CD4-positive, alpha-beta memory T cell (primary cell): ENCODE measurements around the gene TOLLIP. TPM values are rescaled to one million over a fixed set of nuclear protein-coding genes. Genes with fewer than 3 reads are reported as not detected.

ENCODE experiments used
- CTCF ChIA-PET: fragments of 350-600 bp; sonication (Branson Sonifier 250); formaldehyde crosslinking; loops from one replicate; lab custom pipeline; 2021; ENCODE audit warnings: inconsistent platforms; ENCODE audit not compliant: partially characterized antibody; lab: Charles Lee
- POLR2A ChIA-PET: fragments of 350-600 bp; sonication (Branson Sonifier 250); formaldehyde crosslinking; loops from one replicate; lab custom pipeline; 2021; ENCODE audit not compliant: partially characterized antibody; lab: Charles Lee
- DNase-seq, 5 donors: peaks; one replicate each; pipeline versions ENCODE4 v3.0.0 to v3.0.0-alpha.2; 2020 to 2022; ENCODE audit warnings: mixed read lengths in 1 of 5
- H3K27ac ChIP-seq: one replicate; pipeline ENCODE4 v1.7.0; 2013; ENCODE audit warnings: low read depth, low read length
- H3K27me3 ChIP-seq: 2 replicates; pipeline ENCODE4 v1.7.0; 2013; ENCODE audit warnings: mild to moderate bottlenecking, low read length, moderate library complexity; ENCODE audit not compliant: insufficient read depth
- H3K36me3 ChIP-seq: 2 replicates; pipeline ENCODE4 v1.7.0; 2013; ENCODE audit warnings: mild to moderate bottlenecking, low read length, moderate library complexity; ENCODE audit not compliant: insufficient read depth
- H3K4me1 ChIP-seq: 2 replicates; pipeline ENCODE4 v1.7.0; 2013; ENCODE audit warnings: mild to moderate bottlenecking, low read length, moderate library complexity; ENCODE audit not compliant: insufficient read depth
- H3K4me3 ChIP-seq, 2 donors: one replicate each; pipeline ENCODE4 v1.7.0; 2013; ENCODE audit warnings: low read length in 2 of 2, mild to moderate bottlenecking in 1 of 2
- H3K9me3 ChIP-seq, 2 donors: one replicate each; pipeline ENCODE4 v1.7.0; 2013; ENCODE audit warnings: low read length in 2 of 2, control low read depth in 1 of 2; ENCODE audit not compliant: control insufficient read depth in 1 of 2
- H3K27ac Mint-ChIP-seq, 7 donors: one replicate each; pipeline ENCODE4 v1.8.0; 2020 to 2021; ENCODE audit warnings: mixed read lengths in 7 of 7, mild to moderate bottlenecking in 6 of 7, inconsistent platforms in 3 of 7, moderate library complexity in 3 of 7
- H3K27me3 Mint-ChIP-seq, 2 donors: one replicate each; pipeline ENCODE4 v1.8.0; 2020 to 2021; ENCODE audit warnings: mixed read lengths in 2 of 2
- H3K36me3 Mint-ChIP-seq, 2 donors: one replicate each; pipeline ENCODE4 v1.8.0; 2020 to 2021; ENCODE audit warnings: mixed read lengths in 2 of 2, inconsistent platforms in 1 of 2, mild to moderate bottlenecking in 1 of 2
- H3K4me1 Mint-ChIP-seq, 4 donors: one replicate each; pipeline ENCODE4 v1.8.0; 2020 to 2021; ENCODE audit warnings: mixed read lengths in 4 of 4, mild to moderate bottlenecking in 1 of 4
- H3K4me3 Mint-ChIP-seq, 8 donors: one replicate each; pipeline ENCODE4 v1.8.0; 2020 to 2021; ENCODE audit warnings: mixed read lengths in 8 of 8, mild to moderate bottlenecking in 7 of 8, moderate library complexity in 6 of 8, inconsistent platforms in 3 of 8
- H3K9me3 Mint-ChIP-seq, 8 donors: one replicate each; pipeline ENCODE4 v1.8.0; 2020 to 2021; ENCODE audit warnings: mixed read lengths in 8 of 8, mild to moderate bottlenecking in 5 of 8, inconsistent platforms in 3 of 8, moderate library complexity in 1 of 8
- intact Hi-C: fragments of 100-400 bp; cut with micrococcal nuclease; formaldehyde crosslinking; loops from one replicate; pipeline ENCODE4 v1.15.1; 2023
- polyA plus RNA-seq, 2 donors: library from polyadenylated mRNA; unstranded; fragments of 300-500 nt; fragmentation: Illumina TruSeq; gene quantifications; one replicate each; pipeline ENCODE4 v1.2.3, GENCODE V29; 2021
- total RNA-seq, 2 experiments: library from RNA; stranded (reverse); gene quantifications; one replicate each; pipeline ENCODE4 v1.2.3, GENCODE V29; 2021

Gene TOLLIP
- total and polyA plus RNA-seq, 4 experiments from 2014 or later, result 29.8 to 51.4 (median 41.7) TPM

DNA sequence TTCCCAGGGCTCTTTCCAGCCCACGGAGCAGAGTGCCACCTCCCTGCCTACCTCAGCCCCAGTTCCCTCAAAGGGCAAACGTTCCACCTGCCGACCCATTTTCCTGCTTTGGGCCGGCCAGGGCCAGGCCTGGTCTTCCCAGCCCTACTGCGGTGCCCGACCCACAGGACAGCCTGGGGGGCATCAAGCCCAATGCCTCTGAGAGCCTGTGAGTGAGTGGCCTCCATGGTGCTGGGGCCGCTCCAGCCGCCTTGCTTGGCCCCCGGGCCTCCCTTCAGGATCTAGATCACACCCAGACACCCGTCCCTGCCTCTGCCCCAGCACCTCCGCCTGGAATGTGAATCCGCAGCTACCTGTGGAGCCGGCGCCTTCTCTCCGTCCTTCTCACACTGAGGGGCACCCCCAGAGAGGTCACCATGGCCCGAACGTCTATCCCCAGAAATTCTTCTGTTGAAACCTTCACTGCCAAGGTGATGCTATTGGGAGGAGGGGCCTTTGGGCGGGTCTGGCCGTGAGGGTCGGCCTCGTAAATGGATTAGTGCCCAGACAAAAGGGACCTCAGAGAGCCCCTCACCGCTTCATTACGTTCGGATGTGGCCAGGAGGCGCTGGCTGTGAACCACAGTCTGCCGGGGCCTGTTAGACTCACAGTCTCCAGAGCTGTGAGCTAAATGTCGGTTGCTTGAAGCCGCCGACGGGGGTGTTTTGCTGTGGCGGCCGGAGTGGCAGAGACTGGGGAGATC, 44.1 kb upstream of the TOLLIP start:
- peaks cover 7 to 10% of the 10 kb centered on the region in 2 donors for H3K27me3 Mint-ChIP-seq
- Histone ChIP-seq H3K36me3 (no peaks in the 10 kb centered on the region), H3K4me3 (no peak overlapping the region), H3K27me3 (no peaks in the 10 kb centered on the region), H3K27ac (no peak overlapping the region), H3K9me3 (no peaks in the 10 kb centered on the region), H3K4me1 (no peaks in the 10 kb centered on the region)
- no peaks in the 10 kb centered on the region for H3K9me3 Mint-ChIP-seq
- POLR2A ChIA-PET, result no interaction called here
- H3K36me3 Mint-ChIP-seq, result no peaks in the 10 kb centered on the region
- no peak overlapping the region for H3K4me3 Mint-ChIP-seq
- no peaks in the 10 kb centered on the region for H3K4me1 Mint-ChIP-seq
- CTCF ChIA-PET, result no interaction called here
- intact Hi-C loops, result no loop called here
- DNase-seq, result no peak
- H3K27ac Mint-ChIP-seq, result no peak overlapping the region

- H3K36me3 Mint-ChIP-seq, result no peaks in the 10 kb centered on the region
- POLR2A ChIA-PET, result no interaction called here
- no peaks in the 10 kb centered on the region for H3K9me3 Mint-ChIP-seq
- no peaks in the 10 kb centered on the region for H3K4me1 Mint-ChIP-seq
- no peaks in the 10 kb centered on the region for H3K27me3 ChIP-seq
- H3K4me1 ChIP-seq, result no peaks in the 10 kb centered on the region
- no peak overlapping the region for H3K4me3 Mint-ChIP-seq
- no peak overlapping the region for H3K27ac ChIP-seq
- no peak overlapping the region for H3K4me3 ChIP-seq
- H3K27me3 Mint-ChIP-seq, result peaks cover 6 to 10% of the 10 kb centered on the region in 2 donors
- DNase-seq, result no peak
- intact Hi-C loops, result no loop called here
- H3K9me3 ChIP-seq, result no peaks in the 10 kb centered on the region
- no peaks in the 10 kb centered on the region for H3K36me3 ChIP-seq
- H3K27ac Mint-ChIP-seq, result no peak overlapping the region
- CTCF ChIA-PET, result no interaction called here
These were observed 43.4 kb upstream of the TOLLIP start for GRCh38 chr11:1352696-1353382.

GRCh38 chr11:1351278-1351937, 42.0 kb upstream of the TOLLIP start:
- Mint-ChIP-seq H3K4me1 (no peaks in the 10 kb centered on the region), H3K27me3 (peaks cover 5% of the 10 kb centered on the region in 2 donors), H3K4me3 (no peak overlapping the region), H3K27ac (no peak overlapping the region), H3K36me3 (no peaks in the 10 kb centered on the region), H3K9me3 (no peaks in the 10 kb centered on the region)
- Histone ChIP-seq H3K36me3 (no peaks in the 10 kb centered on the region), H3K27ac (no peak overlapping the region), H3K4me3 (no peak overlapping the region), H3K27me3 (no peaks in the 10 kb centered on the region), H3K9me3 (no peaks in the 10 kb centered on the region), H3K4me1 (no peaks in the 10 kb centered on the region)
- DNase-seq, result no peak
- intact Hi-C loops, result no loop called here
- ChIA-PET CTCF (no interaction called here), POLR2A (no interaction called here)

DNA sequence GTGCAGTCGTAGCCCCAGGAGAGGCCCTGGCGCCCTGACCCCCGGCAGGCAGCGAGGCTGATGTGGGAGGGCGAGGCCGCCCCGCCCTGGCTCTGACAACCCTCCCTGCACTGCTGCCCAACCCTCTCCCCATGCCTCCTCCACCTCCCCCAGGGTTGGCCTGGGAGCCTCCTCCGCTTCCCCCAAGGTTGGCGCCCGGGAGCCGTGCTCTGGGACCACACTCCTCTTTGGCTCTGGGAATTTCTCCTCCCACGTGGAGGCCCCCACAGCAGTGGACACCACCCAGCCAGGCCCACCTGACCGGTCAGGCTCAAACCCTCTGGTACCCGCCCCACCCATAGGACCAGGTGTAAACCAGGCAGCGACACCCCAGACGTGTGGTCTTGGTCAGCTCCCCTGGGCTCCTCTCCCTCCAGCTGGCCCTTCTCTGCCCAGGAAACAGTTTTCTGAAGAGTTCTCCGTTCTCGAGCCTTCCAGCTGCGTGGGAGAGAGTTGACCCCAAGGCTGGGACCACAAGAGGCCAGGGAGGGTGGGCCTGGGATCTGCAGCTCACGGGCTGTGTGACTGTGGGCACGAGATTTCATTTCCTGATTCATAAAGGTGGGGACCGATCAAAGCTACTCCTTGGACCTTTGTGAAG, 40.8 kb upstream of the TOLLIP start:
- no peak for DNase-seq
- Histone ChIP-seq H3K9me3 (no peaks in the 10 kb centered on the region), H3K4me1 (no peaks in the 10 kb centered on the region), H3K4me3 (no peak overlapping the region), H3K27ac (no peak overlapping the region), H3K36me3 (no peaks in the 10 kb centered on the region), H3K27me3 (no peaks in the 10 kb centered on the region)
- intact Hi-C loops, result no loop called here
- no peaks in the 10 kb centered on the region for H3K27me3 Mint-ChIP-seq
- POLR2A ChIA-PET, result no interaction called here
- no peak overlapping the region for H3K27ac Mint-ChIP-seq
- no peaks in the 10 kb centered on the region for H3K9me3 Mint-ChIP-seq
- no peaks in the 10 kb centered on the region for H3K36me3 Mint-ChIP-seq
- peaks cover 0 to 3% (median 0%) of the 10 kb centered on the region in 4 donors for H3K4me1 Mint-ChIP-seq
- H3K4me3 Mint-ChIP-seq, result no peak overlapping the region
- CTCF ChIA-PET, result no interaction called here

DNA sequence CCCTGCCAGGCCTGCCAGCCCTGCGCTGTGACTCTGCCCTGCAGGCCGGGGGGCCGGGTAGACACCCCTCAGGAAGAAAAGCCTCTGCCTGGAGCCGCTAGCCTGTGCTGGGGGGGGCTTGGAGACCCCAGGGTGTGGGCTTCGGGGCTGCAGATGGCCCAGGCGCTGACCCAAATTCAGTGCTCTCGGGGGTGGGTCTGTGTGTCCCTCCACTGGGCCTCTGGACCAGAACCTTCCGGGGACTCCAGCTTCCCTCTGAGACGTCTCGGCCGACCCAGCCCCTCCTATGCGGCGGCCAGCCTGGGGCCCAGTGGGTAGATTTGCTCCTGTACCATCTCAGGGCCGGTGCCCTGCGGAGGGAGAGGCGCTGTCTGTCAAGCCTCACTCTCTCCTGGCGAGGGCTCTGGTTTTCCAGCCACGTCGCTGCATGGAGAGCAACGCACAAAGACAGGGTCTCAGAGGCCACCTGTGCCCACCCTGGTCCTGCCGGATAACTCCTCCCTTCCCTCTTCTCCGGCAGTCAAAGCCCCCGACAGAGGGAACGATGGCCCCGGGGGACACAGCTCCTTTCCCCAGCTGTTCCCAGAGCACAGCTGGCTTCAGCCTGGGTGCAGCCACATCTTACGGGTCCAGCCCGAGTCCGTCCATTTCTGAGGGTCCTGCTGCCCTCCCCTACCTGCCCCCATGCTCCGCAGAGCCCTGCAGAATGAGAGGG, 40.1 kb upstream of the TOLLIP start:
- no peak overlapping the region for H3K27ac ChIP-seq
- H3K9me3 ChIP-seq, result no peaks in the 10 kb centered on the region
- intact Hi-C loops, result no loop called here
- no peaks in the 10 kb centered on the region for H3K36me3 ChIP-seq
- no peak overlapping the region for H3K4me3 ChIP-seq
- H3K27ac Mint-ChIP-seq, result no peak overlapping the region
- DNase-seq, result no peak
- no peaks in the 10 kb centered on the region for H3K4me1 ChIP-seq
- no peaks in the 10 kb centered on the region for H3K9me3 Mint-ChIP-seq
- no peaks in the 10 kb centered on the region for H3K27me3 Mint-ChIP-seq
- POLR2A ChIA-PET, result no interaction called here
- H3K27me3 ChIP-seq, result no peaks in the 10 kb centered on the region
- H3K36me3 Mint-ChIP-seq, result no peaks in the 10 kb centered on the region
- peaks cover 0 to 3% (median 0%) of the 10 kb centered on the region in 4 donors for H3K4me1 Mint-ChIP-seq
- CTCF ChIA-PET, result no interaction called here
- H3K4me3 Mint-ChIP-seq, result no peak overlapping the region

DNA sequence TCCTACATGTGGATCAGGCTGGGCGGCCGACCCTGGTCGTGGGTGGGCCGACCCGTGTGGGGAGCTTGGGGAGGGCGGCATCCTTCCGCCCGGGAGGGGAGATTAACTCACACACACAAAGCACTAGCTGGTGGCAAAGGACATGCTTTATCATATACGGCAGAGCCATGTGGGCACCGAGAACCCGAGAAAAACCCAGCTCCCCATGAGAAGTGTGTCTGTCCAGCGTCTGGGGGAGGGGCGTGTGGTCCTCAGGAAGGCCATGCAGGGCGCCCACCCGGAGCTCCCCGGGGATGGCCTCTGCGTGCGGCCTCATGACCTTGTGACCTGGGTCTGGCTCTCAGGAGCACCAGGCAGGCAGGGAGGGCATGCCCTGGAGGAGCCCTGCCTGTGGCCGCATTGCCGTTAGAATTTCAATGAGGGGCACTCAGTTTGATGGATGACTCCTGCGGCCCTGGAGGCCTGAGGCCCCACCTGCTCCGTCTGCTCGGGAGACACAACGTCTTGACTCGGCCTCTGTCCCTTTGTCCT, 39.4 kb upstream of the TOLLIP start:
- DNase-seq, result no peak
- Histone ChIP-seq H3K4me3 (no peak overlapping the region), H3K36me3 (no peaks in the 10 kb centered on the region), H3K4me1 (no peaks in the 10 kb centered on the region), H3K27me3 (no peaks in the 10 kb centered on the region), H3K9me3 (no peaks in the 10 kb centered on the region), H3K27ac (no peak overlapping the region)
- peaks cover 0 to 3% (median 0%) of the 10 kb centered on the region in 4 donors for H3K4me1 Mint-ChIP-seq
- intact Hi-C loops, result no loop called here
- no peaks in the 10 kb centered on the region for H3K36me3 Mint-ChIP-seq
- ChIA-PET POLR2A (no interaction called here), CTCF (no interaction called here)
- no peak overlapping the region for H3K27ac Mint-ChIP-seq
- H3K4me3 Mint-ChIP-seq, result no peak overlapping the region
- H3K9me3 Mint-ChIP-seq, result no peaks in the 10 kb centered on the region
- H3K27me3 Mint-ChIP-seq, result no peaks in the 10 kb centered on the region
